Fibroblast of lung (primary cell): ENCODE data around the gene CACNA1F. TPM values are rescaled to one million over a fixed set of nuclear protein-coding genes. Genes with fewer than 3 reads are reported as not detected.

Experiments
- DNase-seq, 2 donors: peaks; one replicate each; pipeline versions ENCODE4 v3.0.0 to v3.0.0-alpha.2; 2010; ENCODE audit warnings: low read depth in 2 of 2
- H2AFZ ChIP-seq: 2 replicates; pipeline ENCODE4 v1.5.1; 2012; ENCODE audit warnings: low read length, control low read depth, inconsistent platforms
- H3K27ac ChIP-seq: 2 replicates; pipeline ENCODE4 v1.5.1; 2011; ENCODE audit warnings: low read length, control low read depth; ENCODE audit not compliant: insufficient read depth
- H3K27me3 ChIP-seq: 2 replicates; pipeline ENCODE4 v1.5.1; 2011; ENCODE audit warnings: mild to moderate bottlenecking, low read length; ENCODE audit not compliant: control insufficient read depth, insufficient read depth
- H3K36me3 ChIP-seq: 2 replicates; pipeline ENCODE4 v1.5.1; 2011; ENCODE audit warnings: low read length; ENCODE audit not compliant: control insufficient read depth, insufficient read depth
- H3K4me1 ChIP-seq: 2 replicates; pipeline ENCODE4 v1.5.1; 2011; ENCODE audit warnings: low read length; ENCODE audit not compliant: control insufficient read depth, insufficient read depth; ENCODE audit errors: extremely low read depth
- H3K4me2 ChIP-seq: 2 replicates; pipeline ENCODE4 v1.5.1; 2011; ENCODE audit warnings: low read length, control low read depth; ENCODE audit not compliant: insufficient read depth; ENCODE audit errors: extremely low read depth
- H3K4me3 ChIP-seq, 4 experiments: fragments of 200-600 bp in 1 of 4; sonication (generic) in 1 of 4; replicated peaks in 1 of 4; 2 replicates each; pipeline ENCODE4 v1.5.1; 2011 to 2016; ENCODE audit warnings: low read length in 4 of 4, low read depth in 3 of 4, mild to moderate bottlenecking in 3 of 4, control low read depth in 2 of 4, inconsistent platforms in 1 of 4, mixed read lengths in 1 of 4; ENCODE audit not compliant: insufficient read depth in 1 of 4; ENCODE audit errors: control extremely low read depth in 1 of 4
- H3K79me2 ChIP-seq: 2 replicates; pipeline ENCODE4 v1.5.1; 2012; ENCODE audit warnings: mild to moderate bottlenecking, low read length, inconsistent platforms; ENCODE audit not compliant: control insufficient read depth, insufficient read depth
- H3K9ac ChIP-seq: 2 replicates; pipeline ENCODE4 v1.5.1; 2011; ENCODE audit warnings: mild to moderate bottlenecking, low read length, control low read depth; ENCODE audit not compliant: insufficient read depth
- H3K9me3 ChIP-seq: 2 replicates; pipeline ENCODE4 v1.5.1; 2012; ENCODE audit warnings: low read depth, low read length; ENCODE audit not compliant: control insufficient read depth, insufficient read depth
- H4K20me1 ChIP-seq: 2 replicates; pipeline ENCODE4 v1.5.1; 2011; ENCODE audit warnings: low read length; ENCODE audit not compliant: control insufficient read depth, insufficient read depth; ENCODE audit errors: extremely low read depth
- CTCF ChIP-seq, 2 donors: IDR thresholded peaks in 1 of 2; conservative IDR thresholded peaks in 1 of 2; 1 replicate in 1 of 2; 2 replicates in 1 of 2; pipeline ENCODE4 v1.5.1; 2011 to 2012; ENCODE audit warnings: low read length in 2 of 2, control low read depth in 1 of 2, inconsistent platforms in 1 of 2, low read depth in 1 of 2, mild to moderate bottlenecking in 1 of 2
- EZH2 ChIP-seq: IDR thresholded peaks from 2 replicates; pipeline ENCODE4 v1.5.1; 2012; ENCODE audit warnings: low read length, control low read depth, mild to moderate bottlenecking; ENCODE audit errors: missing control alignments
- polyA plus RNA-seq, 2 donors: library from polyadenylated mRNA; depleted of rRNA in 1 of 2; stranded (reverse) in 1 of 2; unstranded in 1 of 2; fragments of >200 nt; gene quantifications; 2 replicates each; pipeline ENCODE4 v1.2.1, GENCODE V29; 2011 to 2012; ENCODE audit warnings: missing spikeins in 1 of 2
- total RNA-seq: library from RNA; depleted of rRNA; stranded (reverse); fragments of >200 nt; gene quantifications from 2 replicates; pipeline ENCODE4 v1.2.1, GENCODE V29; 2014

CACNA1F gene
- total and polyA plus RNA-seq, 2 donors (not counting 1 experiment from before 2014, with no cell fraction given) = 0.17 TPM; not detected in 1

GRCh38 chrX:49177873-49178480 is 55.2 kb downstream of the CACNA1F start:
- no peak for TF ChIP-seq CTCF (conservative IDR thresholded peaks at IDR 0.05 in 1 of 2, IDR thresholded peaks at IDR 0.05 in 1 of 2; ENCODE audit: low read depth in 1 of 2, low read length in 2 of 2)
- TF ChIP-seq EZH2 = no peak
- H3K27me3 ChIP-seq = no peaks in the 10 kb centered on the region
- no peak overlapping the region for H3K4me2 ChIP-seq
- H3K4me1 ChIP-seq = peaks cover 2% of the 10 kb centered on the region
- peaks cover 9% of the 10 kb centered on the region for H3K79me2 ChIP-seq
- H3K9me3 ChIP-seq = no peaks in the 10 kb centered on the region
- H3K9ac ChIP-seq = no peak overlapping the region
- H2AFZ ChIP-seq = no peak overlapping the region
- H3K27ac ChIP-seq = no peak overlapping the region
- no peak for DNase-seq
- H3K36me3 ChIP-seq = peaks cover 2% of the 10 kb centered on the region
- no peaks in the 10 kb centered on the region for H4K20me1 ChIP-seq
- H3K4me3 ChIP-seq = no peak overlapping the region

GRCh38 chrX:49177338-49177833 is 55.8 kb downstream of the CACNA1F start:
- DNase-seq = no peak
- Histone ChIP-seq H3K27ac (no peak overlapping the region), H2AFZ (no peak overlapping the region), H3K79me2 (peaks cover 13% of the 10 kb centered on the region), H3K4me1 (peaks cover 2% of the 10 kb centered on the region), H3K36me3 (peaks cover 2% of the 10 kb centered on the region), H3K27me3 (no peaks in the 10 kb centered on the region), H3K9ac (no peak overlapping the region), H3K4me2 (no peak overlapping the region), H3K9me3 (no peaks in the 10 kb centered on the region), H4K20me1 (no peaks in the 10 kb centered on the region), H3K4me3 (no peak overlapping the region)
- TF ChIP-seq EZH2 = no peak
- TF ChIP-seq CTCF (conservative IDR thresholded peaks at IDR 0.05 in 1 of 2, IDR thresholded peaks at IDR 0.05 in 1 of 2; ENCODE audit: low read depth in 1 of 2, low read length in 2 of 2) = no peak

GRCh38 chrX:49176421-49177326 is 56.5 kb downstream of the CACNA1F start:
- peaks cover 2% of the 10 kb centered on the region for H3K4me1 ChIP-seq
- no peak overlapping the region for H3K4me2 ChIP-seq
- H3K79me2 ChIP-seq = peaks cover 15% of the 10 kb centered on the region
- H3K27ac ChIP-seq = no peak overlapping the region
- peaks cover 2% of the 10 kb centered on the region for H3K36me3 ChIP-seq
- H3K4me3 ChIP-seq = no peak overlapping the region
- TF ChIP-seq CTCF (conservative IDR thresholded peaks at IDR 0.05 in 1 of 2, IDR thresholded peaks at IDR 0.05 in 1 of 2; ENCODE audit: low read depth in 1 of 2, low read length in 2 of 2) = no peak
- no peak for TF ChIP-seq EZH2
- H3K9ac ChIP-seq = no peak overlapping the region
- DNase-seq = no peak
- no peak overlapping the region for H2AFZ ChIP-seq
- H3K9me3 ChIP-seq = no peaks in the 10 kb centered on the region
- no peaks in the 10 kb centered on the region for H4K20me1 ChIP-seq
- H3K27me3 ChIP-seq = no peaks in the 10 kb centered on the region
